ENCODE measurements around the gene CACNB1.

CACNB1 gene

GRCh38 chr17:39123627-39124026 is 73.8 kb downstream of the CACNB1 start:
- Histone ChIP-seq H3K27ac (replicated peaks) (no peak overlapping the region), H3K27me3 (ENCODE audit: insufficient read depth, poor library complexity, severe bottlenecking) (no peaks in the 10 kb centered on the region), H3K4me3 (replicated peaks; ENCODE audit: insufficient read depth, low read length) (no peak overlapping the region)
- TF ChIP-seq, protein P1, sequence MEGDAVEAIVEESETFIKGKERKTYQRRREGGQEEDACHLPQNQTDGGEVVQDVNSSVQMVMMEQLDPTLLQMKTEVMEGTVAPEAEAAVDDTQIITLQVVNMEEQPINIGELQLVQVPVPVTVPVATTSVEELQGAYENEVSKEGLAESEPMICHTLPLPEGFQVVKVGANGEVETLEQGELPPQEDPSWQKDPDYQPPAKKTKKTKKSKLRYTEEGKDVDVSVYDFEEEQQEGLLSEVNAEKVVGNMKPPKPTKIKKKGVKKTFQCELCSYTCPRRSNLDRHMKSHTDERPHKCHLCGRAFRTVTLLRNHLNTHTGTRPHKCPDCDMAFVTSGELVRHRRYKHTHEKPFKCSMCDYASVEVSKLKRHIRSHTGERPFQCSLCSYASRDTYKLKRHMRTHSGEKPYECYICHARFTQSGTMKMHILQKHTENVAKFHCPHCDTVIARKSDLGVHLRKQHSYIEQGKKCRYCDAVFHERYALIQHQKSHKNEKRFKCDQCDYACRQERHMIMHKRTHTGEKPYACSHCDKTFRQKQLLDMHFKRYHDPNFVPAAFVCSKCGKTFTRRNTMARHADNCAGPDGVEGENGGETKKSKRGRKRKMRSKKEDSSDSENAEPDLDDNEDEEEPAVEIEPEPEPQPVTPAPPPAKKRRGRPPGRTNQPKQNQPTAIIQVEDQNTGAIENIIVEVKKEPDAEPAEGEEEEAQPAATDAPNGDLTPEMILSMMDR (IDR thresholded peaks at IDR 0.05; ENCODE audit: insufficient read depth, low read length): no peak
- TF ChIP-seq, protein P2, sequence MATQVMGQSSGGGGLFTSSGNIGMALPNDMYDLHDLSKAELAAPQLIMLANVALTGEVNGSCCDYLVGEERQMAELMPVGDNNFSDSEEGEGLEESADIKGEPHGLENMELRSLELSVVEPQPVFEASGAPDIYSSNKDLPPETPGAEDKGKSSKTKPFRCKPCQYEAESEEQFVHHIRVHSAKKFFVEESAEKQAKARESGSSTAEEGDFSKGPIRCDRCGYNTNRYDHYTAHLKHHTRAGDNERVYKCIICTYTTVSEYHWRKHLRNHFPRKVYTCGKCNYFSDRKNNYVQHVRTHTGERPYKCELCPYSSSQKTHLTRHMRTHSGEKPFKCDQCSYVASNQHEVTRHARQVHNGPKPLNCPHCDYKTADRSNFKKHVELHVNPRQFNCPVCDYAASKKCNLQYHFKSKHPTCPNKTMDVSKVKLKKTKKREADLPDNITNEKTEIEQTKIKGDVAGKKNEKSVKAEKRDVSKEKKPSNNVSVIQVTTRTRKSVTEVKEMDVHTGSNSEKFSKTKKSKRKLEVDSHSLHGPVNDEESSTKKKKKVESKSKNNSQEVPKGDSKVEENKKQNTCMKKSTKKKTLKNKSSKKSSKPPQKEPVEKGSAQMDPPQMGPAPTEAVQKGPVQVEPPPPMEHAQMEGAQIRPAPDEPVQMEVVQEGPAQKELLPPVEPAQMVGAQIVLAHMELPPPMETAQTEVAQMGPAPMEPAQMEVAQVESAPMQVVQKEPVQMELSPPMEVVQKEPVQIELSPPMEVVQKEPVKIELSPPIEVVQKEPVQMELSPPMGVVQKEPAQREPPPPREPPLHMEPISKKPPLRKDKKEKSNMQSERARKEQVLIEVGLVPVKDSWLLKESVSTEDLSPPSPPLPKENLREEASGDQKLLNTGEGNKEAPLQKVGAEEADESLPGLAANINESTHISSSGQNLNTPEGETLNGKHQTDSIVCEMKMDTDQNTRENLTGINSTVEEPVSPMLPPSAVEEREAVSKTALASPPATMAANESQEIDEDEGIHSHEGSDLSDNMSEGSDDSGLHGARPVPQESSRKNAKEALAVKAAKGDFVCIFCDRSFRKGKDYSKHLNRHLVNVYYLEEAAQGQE (IDR thresholded peaks at IDR 0.05; ENCODE audit: insufficient replicate concordance, low read depth): no peak
- TF ChIP-seq GABPA (IDR thresholded peaks at IDR 0.05; ENCODE audit: low read depth): no peak
- TF ChIP-seq POLR2AphosphoS5 (IDR thresholded peaks at IDR 0.05; ENCODE audit: low read depth): no peak
- TF ChIP-seq SPI1 (IDR thresholded peaks at IDR 0.05; ENCODE audit: borderline replicate concordance, low read depth): no peak
- no peak for DNase-seq (ENCODE audit: low read depth in 1 of 2, low spot score in 1 of 2)

Data from HL-60 (cell line).